SK-N-SH (cell line): ENCODE results near the gene HHLA2.
"Not testable (repeated sequence)": the region's sequence is repeated elsewhere in the genome, so short reads cannot be mapped to it uniquely, and the experiment has no call there.

Experiments
- CHD2 ChIP-seq: fragments of 150-350 bp; IDR thresholded peaks from 2 replicates; pipeline ENCODE4 v1.6.1; 2018; ENCODE audit warnings: low read length; ENCODE audit not compliant: partially characterized antibody
- TAF1 ChIP-seq: IDR thresholded peaks from 2 replicates; pipeline ENCODE4 v1.6.1; 2012; ENCODE audit warnings: low read depth, mild to moderate bottlenecking, low read length, moderate library complexity, borderline replicate concordance

DNA sequence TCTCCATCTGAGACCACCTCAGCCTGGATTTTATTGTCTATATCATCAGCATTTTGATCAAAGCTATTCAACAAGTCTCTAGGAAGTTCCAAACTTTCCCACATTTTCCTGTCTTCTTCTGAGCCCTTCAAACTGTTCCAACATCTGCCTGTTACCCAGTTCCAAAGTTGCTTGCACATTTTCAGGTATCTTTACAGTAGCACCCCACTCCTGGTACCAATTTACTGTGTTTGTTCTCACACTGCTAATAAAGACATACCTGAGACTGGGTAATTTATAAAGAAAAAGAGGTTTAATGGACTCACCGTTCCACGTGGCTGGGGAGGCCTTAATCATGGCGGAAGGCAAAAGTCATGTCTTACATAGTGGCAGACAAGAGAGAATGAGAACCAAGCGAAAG lies 17.3 kb upstream of the HHLA2 start:
- not testable (repeated sequence) for TF ChIP-seq TAF1, CHD2
